Measurements from ENCODE around the gene FLNB. TPM values are rescaled to one million over a fixed set of nuclear protein-coding genes. Genes with fewer than 3 reads are reported as not detected.
A peak's percentile ranks its signal among the peaks of the same experiment; 100 is the strongest.

Gene FLNB
- total RNA-seq, 2 donors from 2014 or later, result 96.9 to 139 TPM

DNA sequence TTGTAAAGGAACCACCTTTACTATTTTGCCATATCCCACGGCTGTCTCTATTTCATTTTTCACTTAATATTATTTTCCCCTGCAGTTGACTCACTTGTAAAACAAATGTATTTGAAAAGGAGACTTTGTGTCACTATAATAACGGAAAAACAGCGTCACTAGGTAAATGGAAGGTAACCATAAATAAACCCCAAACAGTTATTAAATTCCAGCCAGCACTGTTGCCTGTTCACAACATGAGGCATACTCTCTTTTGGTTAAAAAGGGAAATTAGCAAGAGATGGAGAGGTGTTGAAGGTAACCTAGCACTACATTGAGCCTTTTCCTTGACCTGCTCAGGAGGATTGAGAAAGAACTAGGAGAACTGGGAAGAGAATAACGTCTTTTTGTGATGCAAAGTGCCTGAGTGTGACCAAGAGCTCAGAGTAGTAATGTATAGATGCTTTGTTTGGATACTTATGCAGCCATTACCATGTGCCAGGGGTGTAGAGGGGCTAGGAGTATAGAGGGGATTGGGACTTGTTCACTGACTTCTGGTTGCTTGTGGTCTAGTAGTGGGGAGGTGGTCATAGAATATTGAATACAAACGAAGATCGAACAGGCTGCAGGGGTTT lies 19.6 kb downstream of the FLNB start:
- Histone ChIP-seq H3K36me3 (no peaks in the 10 kb centered on the region), H3K27ac (peak overlapping the region; percentile 64 to 69), H3K9me3 (no peaks in the 10 kb centered on the region), H3K4me3 (no peak overlapping the region), H3K4me1 (ENCODE audit: control insufficient read depth in 1 of 2, low read depth in 2 of 2) (peaks cover 12 to 63% of the 10 kb centered on the region in 2 donors), H3K27me3 (replicated peaks; ENCODE audit: insufficient read depth) (no peaks in the 10 kb centered on the region)
- TF ChIP-seq, protein P1, sequence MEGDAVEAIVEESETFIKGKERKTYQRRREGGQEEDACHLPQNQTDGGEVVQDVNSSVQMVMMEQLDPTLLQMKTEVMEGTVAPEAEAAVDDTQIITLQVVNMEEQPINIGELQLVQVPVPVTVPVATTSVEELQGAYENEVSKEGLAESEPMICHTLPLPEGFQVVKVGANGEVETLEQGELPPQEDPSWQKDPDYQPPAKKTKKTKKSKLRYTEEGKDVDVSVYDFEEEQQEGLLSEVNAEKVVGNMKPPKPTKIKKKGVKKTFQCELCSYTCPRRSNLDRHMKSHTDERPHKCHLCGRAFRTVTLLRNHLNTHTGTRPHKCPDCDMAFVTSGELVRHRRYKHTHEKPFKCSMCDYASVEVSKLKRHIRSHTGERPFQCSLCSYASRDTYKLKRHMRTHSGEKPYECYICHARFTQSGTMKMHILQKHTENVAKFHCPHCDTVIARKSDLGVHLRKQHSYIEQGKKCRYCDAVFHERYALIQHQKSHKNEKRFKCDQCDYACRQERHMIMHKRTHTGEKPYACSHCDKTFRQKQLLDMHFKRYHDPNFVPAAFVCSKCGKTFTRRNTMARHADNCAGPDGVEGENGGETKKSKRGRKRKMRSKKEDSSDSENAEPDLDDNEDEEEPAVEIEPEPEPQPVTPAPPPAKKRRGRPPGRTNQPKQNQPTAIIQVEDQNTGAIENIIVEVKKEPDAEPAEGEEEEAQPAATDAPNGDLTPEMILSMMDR (IDR thresholded peaks at IDR 0.05), result no peak
- ATAC-seq (ENCODE audit: insufficient number of reproducible peaks, low FRiP score, low read depth), result no peak
- no peak for DNase-seq (ENCODE audit: low spot score)

DNA sequence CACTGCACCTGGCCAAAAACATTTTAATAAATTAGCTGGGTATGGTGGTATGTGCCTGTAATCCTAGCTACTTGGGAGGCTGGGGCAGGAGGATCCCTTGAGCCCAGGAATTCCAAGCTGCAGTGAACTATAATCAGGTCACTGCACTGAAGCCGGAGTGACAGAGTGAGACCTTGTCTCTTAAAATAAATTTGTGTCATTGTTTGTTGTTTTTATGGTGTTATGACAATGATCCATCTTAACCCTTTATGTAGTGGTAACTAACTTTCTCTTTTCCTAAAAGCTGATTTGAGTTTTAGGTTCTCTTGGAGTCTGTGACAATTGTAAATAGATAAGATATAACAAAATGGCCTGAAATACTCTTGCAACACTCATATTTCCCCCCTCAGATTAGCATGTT lies 20.7 kb downstream of the FLNB start:
- no peak overlapping the region for H3K4me3 ChIP-seq
- ATAC-seq (ENCODE audit: insufficient number of reproducible peaks, low FRiP score, low read depth) (no peak), DNase-seq (ENCODE audit: low spot score) (no peak)
- H3K27me3 ChIP-seq (replicated peaks; ENCODE audit: insufficient read depth), result no peaks in the 10 kb centered on the region
- H3K27ac ChIP-seq, result peak overlapping the region; percentile 0 to 64
- TF ChIP-seq, protein P1 (IDR thresholded peaks at IDR 0.05), result no peak
- H3K4me1 ChIP-seq (ENCODE audit: control insufficient read depth in 1 of 2, low read depth in 2 of 2), result peaks cover 12 to 59% of the 10 kb centered on the region in 2 donors
- no peaks in the 10 kb centered on the region for H3K36me3 ChIP-seq
- H3K9me3 ChIP-seq, result no peaks in the 10 kb centered on the region

GRCh38 chr3:58029842-58030584 lies 21.8 kb downstream of the FLNB start:
- no peak overlapping the region for H3K27ac ChIP-seq
- TF ChIP-seq, protein P1 (IDR thresholded peaks at IDR 0.05), result no peak
- no peaks in the 10 kb centered on the region for H3K9me3 ChIP-seq
- ATAC-seq (ENCODE audit: insufficient number of reproducible peaks, low FRiP score, low read depth), result no peak
- H3K4me3 ChIP-seq, result no peak overlapping the region
- DNase-seq (ENCODE audit: low spot score), result no peak
- no peaks in the 10 kb centered on the region for H3K36me3 ChIP-seq
- no peaks in the 10 kb centered on the region for H3K27me3 ChIP-seq (replicated peaks; ENCODE audit: insufficient read depth)
- H3K4me1 ChIP-seq (ENCODE audit: control insufficient read depth in 1 of 2, low read depth in 2 of 2), result peaks cover 15 to 62% of the 10 kb centered on the region in 2 donors

DNA sequence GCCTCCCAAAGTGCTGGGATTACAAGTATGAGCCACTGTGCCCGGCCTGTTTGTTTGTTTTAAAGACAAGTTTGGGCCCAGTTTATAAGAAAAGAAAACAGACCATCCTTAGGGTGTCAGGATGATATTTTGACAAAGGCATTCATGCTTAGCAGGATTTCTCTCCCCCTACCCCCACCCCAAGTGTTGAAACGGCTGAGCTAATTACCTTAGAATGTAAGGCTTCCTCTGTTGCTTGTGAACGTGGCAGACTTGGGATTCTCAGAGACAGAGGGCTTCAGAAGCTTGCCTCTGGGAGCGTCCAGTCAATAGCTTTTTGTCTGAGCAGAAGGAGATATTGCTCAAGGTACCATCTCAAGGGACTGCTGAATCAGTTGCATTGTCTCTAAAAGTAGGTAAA lies 24.0 kb downstream of the FLNB start:
- DNase-seq (ENCODE audit: low spot score) (no peak), ATAC-seq (ENCODE audit: insufficient number of reproducible peaks, low FRiP score, low read depth) (no peak)
- no peaks in the 10 kb centered on the region for H3K27me3 ChIP-seq (replicated peaks; ENCODE audit: insufficient read depth)
- no peaks in the 10 kb centered on the region for H3K9me3 ChIP-seq
- peak overlapping the region in 1 of 2 donors; percentile 8 for H3K27ac ChIP-seq
- TF ChIP-seq, protein P1 (IDR thresholded peaks at IDR 0.05), result no peak
- H3K4me3 ChIP-seq, result no peak overlapping the region
- peaks cover 8 to 61% of the 10 kb centered on the region in 2 donors for H3K4me1 ChIP-seq (ENCODE audit: control insufficient read depth in 1 of 2, low read depth in 2 of 2)
- H3K36me3 ChIP-seq, result no peaks in the 10 kb centered on the region

- H3K4me3 ChIP-seq, result no peak overlapping the region
- H3K9me3 ChIP-seq, result no peaks in the 10 kb centered on the region
- TF ChIP-seq, protein P1 (IDR thresholded peaks at IDR 0.05), result no peak
- ATAC-seq (ENCODE audit: insufficient number of reproducible peaks, low FRiP score, low read depth) (no peak), DNase-seq (ENCODE audit: low spot score) (no peak)
- peaks cover 18 to 70% of the 10 kb centered on the region in 2 donors for H3K4me1 ChIP-seq (ENCODE audit: control insufficient read depth in 1 of 2, low read depth in 2 of 2)
- peak overlapping the region; percentile 56 to 65 for H3K27ac ChIP-seq
- H3K27me3 ChIP-seq (replicated peaks; ENCODE audit: insufficient read depth), result no peaks in the 10 kb centered on the region
- no peaks in the 10 kb centered on the region for H3K36me3 ChIP-seq
Observed at GRCh38 chr3:58034738-58035523, 26.7 kb downstream of the FLNB start.

All from thoracic aorta (tissue), 2 donors.